GM19397 (cell line): ENCODE measurements around the gene PCDH8.

Experiments used
- ATAC-seq: cut with Tn5 transposase; IDR thresholded peaks from one replicate; pipeline ENCODE4 v1.9.1; 2021; ENCODE audit warnings: mild to moderate bottlenecking, moderate library complexity; ENCODE audit not compliant: unreplicated experiment

PCDH8 gene

DNA sequence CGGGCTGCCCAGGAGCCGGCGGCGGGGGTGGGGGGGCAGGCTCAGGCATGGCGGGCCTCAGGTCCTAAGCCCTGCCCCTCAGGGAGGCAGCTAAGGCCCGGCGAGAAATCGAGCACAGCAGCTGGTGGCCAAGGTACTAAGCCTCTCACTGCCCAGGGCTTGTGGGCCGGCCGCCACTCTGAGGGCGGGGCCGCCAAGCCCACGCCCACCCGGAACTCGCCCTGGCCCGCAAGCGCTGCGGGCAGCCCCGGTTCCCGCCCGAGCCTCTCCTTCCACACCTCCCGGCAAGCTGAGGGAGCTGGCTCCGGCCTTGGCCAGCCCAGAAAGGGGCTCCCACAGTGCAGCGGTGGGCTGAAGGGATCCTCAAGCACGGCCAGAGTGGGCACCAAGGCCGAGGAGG is 33.1 kb downstream of the PCDH8 start:
- ATAC-seq, result no peak

GRCh38 chr13:52812941-52813340 is 35.5 kb downstream of the PCDH8 start:
- ATAC-seq, result no peak

DNA sequence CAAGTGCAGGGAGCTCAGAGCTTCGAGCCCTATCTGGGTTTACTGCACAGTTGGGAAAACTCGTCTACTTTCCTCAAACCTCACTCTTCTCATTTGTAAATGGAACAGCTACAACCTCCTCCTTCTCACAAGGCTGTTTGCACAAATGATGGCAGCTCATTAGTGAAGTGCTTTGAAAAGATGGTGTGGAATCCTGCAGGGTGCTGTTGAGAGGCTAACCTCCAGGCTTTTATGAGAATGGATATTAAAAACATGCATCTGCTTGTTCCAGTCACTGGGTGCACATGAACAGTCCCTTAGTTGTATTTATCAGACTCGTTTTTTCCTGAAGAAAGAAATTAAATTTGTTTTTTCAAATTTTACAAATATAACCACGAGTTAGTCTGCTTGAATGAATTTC is 36.6 kb downstream of the PCDH8 start:
- no peak for ATAC-seq

GRCh38 chr13:52810526-52810925 is 37.9 kb downstream of the PCDH8 start:
- no peak for ATAC-seq

DNA sequence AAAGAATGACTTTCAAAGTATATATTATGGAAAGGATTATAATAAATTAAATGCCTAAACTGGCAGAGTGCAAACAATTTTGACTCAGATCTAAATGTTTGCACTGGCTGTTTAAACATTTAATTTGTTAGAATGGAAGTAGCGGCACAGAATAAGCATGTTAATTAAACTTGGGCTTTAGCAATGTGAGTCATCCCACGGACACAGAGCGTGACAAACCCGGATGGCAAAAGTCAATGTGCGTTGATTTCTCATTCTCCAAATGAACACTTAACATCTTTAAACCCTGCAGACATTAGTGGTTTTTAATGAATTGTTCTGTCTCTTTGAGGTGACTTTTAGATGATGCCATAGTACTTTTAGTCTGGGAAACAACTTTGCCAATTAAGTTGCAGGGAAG is 38.4 kb downstream of the PCDH8 start:
- no peak for ATAC-seq

DNA sequence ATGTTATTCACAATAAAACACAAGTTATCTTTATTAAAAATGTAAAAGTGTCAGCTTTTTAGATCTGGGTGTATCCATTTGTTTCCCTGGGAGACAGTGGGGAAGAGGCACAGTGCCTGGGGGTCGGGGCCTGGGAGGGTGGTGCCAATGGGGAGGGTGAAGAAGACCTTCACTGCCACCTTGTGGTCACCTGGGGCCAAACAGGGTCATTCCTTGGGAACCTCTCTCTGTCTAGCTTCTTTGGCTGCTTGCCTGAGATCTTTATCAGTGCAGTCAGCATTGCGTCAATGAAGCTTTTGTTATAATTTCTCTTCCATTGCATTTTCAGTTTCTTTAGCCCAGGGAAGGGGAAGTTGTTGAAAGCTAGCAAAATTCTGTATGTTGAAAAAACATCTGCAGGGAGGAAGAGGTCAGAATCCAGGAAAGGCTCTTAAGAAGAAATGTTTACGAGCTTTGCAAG is 39.1 kb downstream of the PCDH8 start:
- ATAC-seq, result peak; percentile 82

DNA sequence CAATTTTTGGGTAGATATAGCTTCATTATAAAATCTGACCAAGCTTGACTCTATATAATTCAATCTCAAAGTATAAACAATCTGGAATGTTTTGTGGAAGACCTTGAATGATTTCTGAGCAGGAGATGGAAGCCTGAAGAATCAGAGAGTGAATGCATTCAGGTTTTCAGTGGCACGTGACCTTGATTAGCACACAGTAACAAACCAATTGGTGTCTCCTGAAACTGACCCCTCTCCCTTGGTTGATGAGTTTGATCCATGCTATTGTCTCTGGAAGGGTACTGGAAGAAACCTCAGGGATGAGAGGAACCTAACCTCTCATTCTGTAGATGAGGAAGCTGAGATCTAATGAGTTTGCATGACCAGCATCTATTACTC is 39.6 kb downstream of the PCDH8 start:
- no peak for ATAC-seq

DNA sequence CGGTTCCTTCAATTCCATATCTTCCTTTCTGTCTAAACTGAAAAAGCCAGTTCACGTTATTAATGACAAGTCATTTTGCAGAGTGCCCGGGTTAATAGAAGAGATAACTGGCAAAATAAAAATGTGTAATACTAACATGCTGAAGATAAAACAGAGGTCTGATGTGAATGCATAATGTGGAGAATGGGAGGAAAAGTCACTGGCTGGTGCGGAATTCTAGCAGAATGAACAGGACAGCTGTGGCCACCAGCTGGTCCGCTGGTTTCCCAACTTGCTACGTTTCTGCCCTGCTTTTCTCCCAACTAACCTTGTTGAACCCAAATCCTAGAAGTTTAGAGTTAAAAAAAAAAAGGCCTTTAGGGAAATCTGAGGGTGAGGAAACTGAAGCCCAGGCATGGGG is 42.4 kb downstream of the PCDH8 start:
- ATAC-seq, result no peak

GRCh38 chr13:52804202-52804641 is 44.2 kb downstream of the PCDH8 start:
- no peak for ATAC-seq

DNA sequence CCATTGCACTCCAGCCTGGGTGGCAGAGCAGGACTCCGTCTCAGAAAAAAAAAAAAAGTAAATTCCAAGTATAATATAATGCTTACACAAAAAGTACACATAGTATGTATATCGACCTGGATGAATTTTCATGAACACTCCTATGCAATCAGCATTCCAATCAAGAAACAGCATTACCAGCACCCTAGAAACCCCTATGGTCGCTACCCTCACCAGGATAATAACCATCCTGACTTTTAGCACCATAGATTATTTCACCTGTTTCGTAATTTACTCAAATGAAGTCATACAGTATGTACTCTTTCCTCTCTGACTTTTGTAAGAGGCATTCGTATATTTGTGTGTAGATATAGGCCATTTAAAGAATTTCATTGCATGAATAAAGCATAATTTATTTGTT is 47.6 kb downstream of the PCDH8 start:
- no peak for ATAC-seq

GRCh38 chr13:52798770-52799430 is 49.5 kb downstream of the PCDH8 start:
- no peak for ATAC-seq

- ATAC-seq, result no peak
These were observed 51.3 kb downstream of the PCDH8 start for GRCh38 chr13:52797176-52797575.

DNA sequence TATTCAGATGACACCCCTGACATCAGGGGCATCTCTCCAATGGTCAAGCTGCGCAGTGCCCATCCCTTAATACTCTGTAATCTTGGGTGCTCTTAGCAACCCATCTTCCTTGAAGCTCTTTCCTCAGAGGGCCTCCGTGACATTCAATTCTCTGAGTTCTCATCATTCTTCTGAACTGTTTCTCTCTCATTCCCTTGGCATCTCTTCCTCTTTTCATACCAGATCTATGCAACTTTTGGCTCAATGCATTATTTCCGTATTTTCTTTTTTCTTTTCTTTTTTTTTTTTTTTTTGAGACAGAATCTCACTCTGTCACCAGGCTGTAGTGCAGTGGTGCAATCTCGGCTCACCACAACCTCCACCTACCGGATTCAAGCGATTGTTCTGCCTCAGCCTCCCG is 53.9 kb downstream of the PCDH8 start:
- no peak for ATAC-seq

- ATAC-seq, result no peak
These were observed 54.9 kb downstream of the PCDH8 start for GRCh38 chr13:52793515-52794061.
